ENCODE data around the gene COCH. TPM values are rescaled to one million over a fixed set of nuclear protein-coding genes. Genes with fewer than 3 reads are reported as not detected.
"Not testable (repeated sequence)": the region's sequence is repeated elsewhere in the genome, so short reads cannot be mapped to it uniquely, and the experiment has no call there.

The COCH gene
- total RNA-seq, 2 experiments from 2014 or later = 0.10 to 0.33 TPM

- Mint-ChIP-seq H3K9me3 (no peaks in the 10 kb centered on the region), H3K4me1 (no peaks in the 10 kb centered on the region), H3K27ac (no peak overlapping the region), H3K4me3 (no peak overlapping the region), H3K27me3 (no peaks in the 10 kb centered on the region), H3K36me3 (ENCODE audit: low read depth) (peaks cover 18% of the 10 kb centered on the region)
- DNase-seq = no peak
- POLR2A ChIA-PET = no interaction called here
- CTCF ChIA-PET = interaction anchor here (0.6 to 1.0 kb wide), 2 partner anchors 187 to 339 kb away, joined by 3 to 4 read pairs; no protein-coding TSS in a partner anchor
Observed at GRCh38 chr14:30914812-30915211, 40.5 kb downstream of the COCH start.

GRCh38 chr14:30915596-30915995 lies 41.2 kb downstream of the COCH start:
- no peak overlapping the region for H3K27ac Mint-ChIP-seq
- peaks cover 18% of the 10 kb centered on the region for H3K36me3 Mint-ChIP-seq (ENCODE audit: low read depth)
- DNase-seq = no peak
- no peaks in the 10 kb centered on the region for H3K9me3 Mint-ChIP-seq
- H3K27me3 Mint-ChIP-seq = no peaks in the 10 kb centered on the region
- ChIA-PET CTCF (no interaction called here), POLR2A (no interaction called here)
- H3K4me3 Mint-ChIP-seq = no peak overlapping the region
- peaks cover 2% of the 10 kb centered on the region for H3K4me1 Mint-ChIP-seq

GRCh38 chr14:30921305-30921704 lies 46.9 kb downstream of the COCH start:
- H3K36me3 Mint-ChIP-seq (ENCODE audit: low read depth) = peaks cover 19% of the 10 kb centered on the region
- no peak for DNase-seq
- peaks cover 14% of the 10 kb centered on the region for H3K4me1 Mint-ChIP-seq
- no peaks in the 10 kb centered on the region for H3K27me3 Mint-ChIP-seq
- H3K4me3 Mint-ChIP-seq = no peak overlapping the region
- H3K27ac Mint-ChIP-seq = no peak overlapping the region
- no peaks in the 10 kb centered on the region for H3K9me3 Mint-ChIP-seq
- ChIA-PET POLR2A (no interaction called here), CTCF (interaction anchor here (0.6 kb wide), 1 partner anchor 39 kb away, joined by 6 read pairs; no protein-coding TSS in a partner anchor)

- peaks cover 14% of the 10 kb centered on the region for H3K4me1 Mint-ChIP-seq
- ChIA-PET CTCF (no interaction called here), POLR2A (no interaction called here)
- no peak for DNase-seq
- no peaks in the 10 kb centered on the region for H3K27me3 Mint-ChIP-seq
- no peak overlapping the region for H3K27ac Mint-ChIP-seq
- no peaks in the 10 kb centered on the region for H3K9me3 Mint-ChIP-seq
- no peak overlapping the region for H3K4me3 Mint-ChIP-seq
- H3K36me3 Mint-ChIP-seq (ENCODE audit: low read depth) = peaks cover 18% of the 10 kb centered on the region
Observed at GRCh38 chr14:30921788-30922187, 47.4 kb downstream of the COCH start.

GRCh38 chr14:30925254-30925653 lies 50.9 kb downstream of the COCH start:
- peaks cover 25% of the 10 kb centered on the region for H3K4me1 Mint-ChIP-seq
- no peak overlapping the region for H3K4me3 Mint-ChIP-seq
- ChIA-PET CTCF (no interaction called here), POLR2A (no interaction called here)
- no peaks in the 10 kb centered on the region for H3K9me3 Mint-ChIP-seq
- H3K27ac Mint-ChIP-seq = no peak overlapping the region
- DNase-seq = no peak
- H3K27me3 Mint-ChIP-seq = no peaks in the 10 kb centered on the region
- H3K36me3 Mint-ChIP-seq (ENCODE audit: low read depth) = peaks cover 10% of the 10 kb centered on the region

- H3K4me1 Mint-ChIP-seq = peaks cover 11% of the 10 kb centered on the region
- H3K36me3 Mint-ChIP-seq (ENCODE audit: low read depth) = peaks cover 8% of the 10 kb centered on the region
- no peaks in the 10 kb centered on the region for H3K9me3 Mint-ChIP-seq
- no peak overlapping the region for H3K27ac Mint-ChIP-seq
- CTCF ChIA-PET = no interaction called here
- POLR2A ChIA-PET = no interaction called here
- H3K27me3 Mint-ChIP-seq = no peaks in the 10 kb centered on the region
- no peak overlapping the region for H3K4me3 Mint-ChIP-seq
- DNase-seq = no peak
Observed at GRCh38 chr14:30928462-30928861, 54.1 kb downstream of the COCH start.

GRCh38 chr14:30933937-30934336 lies 59.6 kb downstream of the COCH start:
- POLR2A ChIA-PET, H3K27me3 Mint-ChIP-seq, H3K9me3 Mint-ChIP-seq, H3K27ac Mint-ChIP-seq, DNase-seq, H3K4me1 Mint-ChIP-seq, H3K4me3 Mint-ChIP-seq, CTCF ChIA-PET: not testable (repeated sequence)
- peaks cover 15% of the 10 kb centered on the region for H3K36me3 Mint-ChIP-seq (ENCODE audit: low read depth)

GRCh38 chr14:30935445-30935844 lies 61.1 kb downstream of the COCH start:
- H3K27ac Mint-ChIP-seq = no peak overlapping the region
- peaks cover 18% of the 10 kb centered on the region for H3K36me3 Mint-ChIP-seq (ENCODE audit: low read depth)
- no peaks in the 10 kb centered on the region for H3K27me3 Mint-ChIP-seq
- no peak for DNase-seq
- H3K9me3 Mint-ChIP-seq = no peaks in the 10 kb centered on the region
- no peak overlapping the region for H3K4me3 Mint-ChIP-seq
- H3K4me1 Mint-ChIP-seq = no peaks in the 10 kb centered on the region
- ChIA-PET POLR2A (no interaction called here), CTCF (no interaction called here)

- Mint-ChIP-seq H3K9me3 (no peaks in the 10 kb centered on the region), H3K27me3 (no peaks in the 10 kb centered on the region)
Observed at GRCh38 chr14:30938617-30939016, 64.3 kb downstream of the COCH start.

More at GRCh38 chr14:30938617-30939016, 64.3 kb downstream of the COCH start:
- no peak for DNase-seq
- CTCF ChIA-PET = no interaction called here
- no peak overlapping the region for H3K27ac Mint-ChIP-seq
- H3K36me3 Mint-ChIP-seq (ENCODE audit: low read depth) = peaks cover 23% of the 10 kb centered on the region
- no peaks in the 10 kb centered on the region for H3K4me1 Mint-ChIP-seq
- no peak overlapping the region for H3K4me3 Mint-ChIP-seq
- POLR2A ChIA-PET = no interaction called here

Other genes starting within 250 kb of the COCH start
- 1 to 10 TPM; 5.1 to 6.4 TPM for gene AP4S1, start 151.1 kb downstream of the COCH start, total RNA-seq
- 10 to 100 TPM; 20.4 TPM for gene STRN3, start 151.8 kb downstream of the COCH start, total RNA-seq